CD1c-positive myeloid dendritic cell (primary cell): ENCODE measurements around the gene SSTR3.
"Not testable (repeated sequence)": the region's sequence is repeated elsewhere in the genome, so short reads cannot be mapped to it uniquely, and the experiment has no call there.

Experiments
- DNase-seq: peaks from one replicate; pipeline ENCODE4 v3.0.0-alpha.2; 2016; ENCODE audit errors: extremely low spot score

The SSTR3 gene

DNA sequence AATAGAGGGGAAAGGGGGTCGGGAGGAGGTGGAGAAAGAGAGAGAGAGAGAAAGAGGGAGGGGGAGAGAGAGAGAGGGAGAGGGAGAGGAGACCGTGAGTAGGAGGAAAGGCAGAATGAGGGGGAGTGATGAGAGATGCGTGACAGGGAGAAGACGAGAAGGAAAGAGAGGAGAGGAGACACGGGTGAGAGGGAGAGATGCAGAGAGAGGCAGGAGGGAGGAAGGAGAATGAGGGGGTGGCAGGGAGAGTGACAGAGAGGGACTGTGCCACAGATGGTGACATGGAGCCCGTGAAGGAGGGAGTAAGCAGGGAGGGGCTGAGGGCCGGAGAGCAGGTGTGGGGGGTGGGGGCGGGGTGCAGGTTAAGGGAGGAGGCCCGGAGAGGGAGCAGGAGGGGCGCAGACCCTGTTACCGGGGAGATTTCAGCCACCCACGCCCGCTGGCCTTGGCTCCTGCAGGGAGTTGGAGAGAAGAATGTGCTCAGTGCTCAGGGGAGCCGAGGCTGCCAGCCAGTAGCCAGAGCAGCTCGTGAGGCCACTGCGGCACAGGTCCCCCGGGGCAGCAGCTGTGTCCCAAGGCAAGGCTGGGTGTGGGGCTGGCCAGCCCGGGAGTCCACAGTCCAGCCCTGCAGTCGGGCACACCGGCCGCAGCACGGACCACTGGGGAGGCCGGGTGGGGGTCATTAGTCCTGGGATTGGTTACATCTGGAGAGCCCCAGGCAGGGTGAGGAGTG, at the start of gene SSTR3:
Gene SSTR3, minus strand, starts transcription at position 304 of the 733 bp plus-strand sequence. CDS start 4,674 bp downstream, outside the sequence.
- no peak for DNase-seq

- DNase-seq = peak; percentile 76
Observed at GRCh38 chr22:37260901-37261336, 48.6 kb upstream of the SSTR3 start.

- DNase-seq = no peak
Observed at GRCh38 chr22:37260155-37260795, 48.0 kb upstream of the SSTR3 start.

DNA sequence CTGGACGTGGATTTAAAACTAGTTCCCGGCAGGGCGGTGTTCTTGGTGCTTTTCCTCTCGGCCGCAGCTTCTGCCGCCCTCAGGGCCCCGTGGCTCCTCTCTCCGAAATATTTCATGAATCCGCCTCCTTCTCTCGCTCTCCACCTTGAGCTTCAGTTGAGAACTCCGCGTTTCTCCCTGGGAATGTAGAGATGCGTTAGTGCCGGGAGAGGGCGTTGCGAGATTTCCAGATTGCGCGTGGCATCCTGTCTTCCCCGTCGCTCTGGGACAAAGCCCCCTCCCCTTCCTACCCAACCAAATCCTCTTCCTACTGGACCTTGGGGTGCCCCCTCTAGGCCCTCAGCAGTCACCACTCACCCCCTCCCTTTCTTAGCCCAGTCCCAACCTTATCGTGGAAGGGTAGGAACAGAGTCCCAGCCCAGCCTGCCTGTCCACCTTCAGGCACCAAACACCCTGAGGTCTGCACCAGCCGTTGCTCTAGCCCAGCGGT, 47.3 kb upstream of the SSTR3 start:
- DNase-seq = peak; percentile 52

GRCh38 chr22:37258753-37259401, 46.6 kb upstream of the SSTR3 start:
- no peak for DNase-seq

DNA sequence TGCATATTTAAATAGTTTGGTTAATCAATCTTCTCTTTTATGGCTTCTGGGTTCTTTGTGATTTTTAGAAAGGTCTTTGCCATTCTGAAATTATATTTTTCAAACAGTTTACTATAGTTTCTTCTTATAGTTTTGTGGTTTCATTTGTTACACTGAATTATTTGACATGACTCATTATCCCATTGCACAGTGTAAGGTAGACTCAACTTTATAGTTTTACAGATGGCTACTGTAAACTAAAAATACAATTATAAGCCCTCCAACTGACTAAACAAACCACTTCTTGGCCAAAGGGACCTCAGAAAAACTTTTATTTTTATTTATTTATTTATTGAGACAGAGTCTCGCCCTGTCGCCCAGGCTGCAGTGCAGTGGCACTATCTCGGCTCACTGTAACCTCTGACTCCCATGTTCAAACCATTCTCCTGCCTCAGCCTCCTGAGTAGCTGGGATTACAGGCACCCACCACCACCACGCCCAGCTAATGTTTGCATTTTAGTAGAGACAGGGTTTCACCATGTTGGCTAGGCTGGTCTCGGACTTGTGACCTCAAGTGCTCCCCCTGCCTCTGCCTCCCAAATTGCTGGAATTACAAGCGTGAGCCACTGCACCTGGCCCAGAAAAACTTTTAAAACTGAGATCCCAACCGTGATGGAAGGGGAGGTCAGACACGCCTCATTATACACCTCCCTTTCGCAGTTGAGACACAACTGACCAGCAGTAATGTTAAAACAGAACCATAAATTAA, 45.9 kb upstream of the SSTR3 start:
- DNase-seq = no peak

DNA sequence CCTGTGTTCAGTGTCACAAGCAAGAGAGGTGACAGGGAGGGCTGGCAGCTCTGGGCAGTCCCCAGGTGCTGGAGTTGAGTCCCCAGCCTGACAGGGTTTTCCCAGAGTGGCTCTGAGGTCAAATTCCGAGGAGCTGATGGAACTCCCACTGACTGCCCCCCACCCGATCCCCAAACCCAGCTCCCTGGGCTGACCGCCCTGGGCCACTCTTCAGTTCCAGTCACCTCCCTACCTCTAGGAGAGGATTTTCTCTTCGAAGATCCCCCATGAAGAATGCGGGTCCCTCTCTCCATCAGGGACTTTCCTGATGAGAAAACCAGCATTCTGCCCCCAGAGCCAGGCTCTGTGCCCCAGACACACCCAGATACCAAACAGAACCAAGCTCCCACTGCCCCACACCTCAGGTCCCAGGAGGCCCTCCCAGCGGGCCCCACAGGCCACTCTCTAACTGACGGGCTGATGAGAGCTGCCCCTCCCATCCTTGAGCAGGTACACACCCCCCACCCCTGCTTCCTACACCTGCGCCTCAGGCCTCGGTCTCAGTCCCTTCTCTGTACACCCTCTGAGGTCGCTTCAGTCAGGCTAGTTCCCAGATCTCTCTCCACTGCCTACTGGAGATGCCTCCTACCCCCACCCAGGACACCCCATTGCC, 43.9 kb upstream of the SSTR3 start:
- no peak for DNase-seq

DNA sequence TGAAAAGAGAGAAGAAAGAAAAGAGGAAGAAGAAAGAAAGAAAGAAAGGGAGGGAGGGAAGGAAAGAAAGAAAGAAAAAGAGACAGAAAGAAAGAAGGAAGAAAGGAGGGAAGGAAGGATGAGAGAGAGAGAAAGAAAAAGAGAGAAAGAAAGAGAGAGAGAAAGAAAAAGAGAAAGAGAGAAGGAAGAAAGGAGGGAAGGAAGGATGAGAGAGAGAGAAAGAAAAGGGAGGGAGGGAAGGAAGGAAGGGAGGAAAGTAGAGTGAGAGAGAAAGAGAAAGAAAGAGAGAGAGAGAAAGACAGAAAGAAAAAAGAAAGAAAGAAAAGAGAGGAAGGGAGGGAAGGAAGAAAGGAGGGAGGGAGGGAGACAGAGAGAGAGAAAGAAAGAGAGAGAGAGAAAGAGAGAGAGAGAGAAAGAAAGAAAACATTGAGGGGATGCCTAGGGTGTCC, 43.3 kb upstream of the SSTR3 start:
- no peak for DNase-seq

DNA sequence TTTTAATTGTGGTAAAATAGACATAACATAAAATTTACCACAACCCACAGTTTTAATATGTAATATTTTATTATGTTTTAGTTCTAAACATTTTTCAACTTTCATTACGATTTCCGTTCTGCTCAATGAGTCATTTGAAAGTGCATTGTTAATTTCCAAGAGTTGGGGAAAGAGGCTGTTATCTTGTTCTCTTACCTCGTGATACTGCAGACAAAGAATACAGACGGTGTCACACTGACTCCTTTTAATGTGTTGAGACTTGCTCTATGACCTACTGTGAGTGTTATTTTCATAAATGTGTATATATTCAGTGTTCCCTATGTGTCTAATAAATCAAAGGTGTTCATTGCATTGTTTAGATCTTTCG, 42.6 kb upstream of the SSTR3 start:
- no peak for DNase-seq

GRCh38 chr22:37254209-37254866, 42.1 kb upstream of the SSTR3 start:
- DNase-seq = no peak

DNA sequence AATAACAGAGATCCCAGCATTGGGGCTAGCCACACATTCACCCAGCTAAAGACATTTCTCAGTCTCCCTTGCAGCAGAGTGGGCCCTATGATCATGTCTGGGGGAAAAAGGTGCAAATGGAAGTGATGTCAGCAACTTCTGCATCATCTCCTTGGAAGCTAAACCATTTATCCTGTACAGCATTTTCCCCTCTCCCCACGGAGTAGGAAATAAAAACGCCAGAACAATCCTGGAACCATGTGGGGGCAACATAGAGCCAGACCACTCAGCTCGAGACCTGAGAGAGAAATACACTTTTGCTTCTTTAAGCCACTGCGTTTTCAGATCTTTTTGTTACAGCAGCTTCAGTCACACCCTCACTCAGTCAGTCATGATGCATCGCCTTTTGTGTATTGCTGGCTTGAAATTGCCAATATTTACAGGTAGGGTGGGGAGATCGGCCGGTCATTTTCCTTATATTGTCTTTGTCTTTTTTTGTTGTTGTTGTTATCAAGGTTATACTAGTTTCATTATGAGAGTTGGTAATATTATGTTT, 40.9 kb upstream of the SSTR3 start:
- DNase-seq = no peak

GRCh38 chr22:37251836-37252235, 39.6 kb upstream of the SSTR3 start:
- DNase-seq = not testable (repeated sequence)

GRCh38 chr22:37249986-37250385, 37.7 kb upstream of the SSTR3 start:
- no peak for DNase-seq

- no peak for DNase-seq
Observed at GRCh38 chr22:37248251-37248650, 36.0 kb upstream of the SSTR3 start.

- no peak for DNase-seq
Observed at GRCh38 chr22:37245740-37246139, 33.5 kb upstream of the SSTR3 start.

DNA sequence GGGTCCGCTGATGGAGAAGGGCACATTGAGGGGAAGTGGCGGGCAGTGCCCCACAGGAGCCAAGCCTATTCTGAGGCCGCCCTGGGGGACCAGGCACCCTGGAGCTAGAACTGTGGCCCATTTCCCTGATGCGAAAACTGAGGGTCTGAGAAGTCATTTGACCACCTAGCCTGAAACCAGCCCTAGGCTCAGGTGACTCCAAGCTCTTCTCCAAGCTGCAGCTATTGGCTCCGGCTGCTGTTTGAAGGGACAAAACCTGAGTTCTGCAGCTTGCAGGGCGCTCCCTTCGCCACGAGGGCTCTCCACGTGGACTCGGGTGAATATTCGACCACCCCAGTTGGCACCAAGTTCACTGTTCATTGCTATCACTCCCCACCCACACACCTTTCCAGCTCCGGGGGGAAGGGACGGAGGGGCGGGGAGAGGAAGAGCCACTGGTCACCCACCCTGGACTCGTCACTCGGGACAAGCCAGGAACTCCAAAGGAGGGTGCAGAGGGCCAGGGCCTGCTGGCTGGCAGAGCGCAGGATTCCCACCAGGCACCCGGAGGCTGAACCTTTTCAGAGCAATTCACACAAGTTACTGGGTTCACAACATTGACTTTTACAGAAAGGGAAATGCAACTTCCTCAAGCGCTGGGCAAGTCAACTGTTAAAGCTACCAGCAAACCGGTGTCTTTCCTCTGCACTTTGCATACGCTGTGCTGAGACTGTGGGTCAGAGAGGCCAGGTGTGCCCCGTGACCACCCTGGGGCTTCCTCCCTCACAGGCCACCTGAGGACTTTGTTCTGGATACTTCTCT, 32.8 kb upstream of the SSTR3 start:
- DNase-seq = peak; percentile 59

GRCh38 chr22:37244114-37244921, 32.0 kb upstream of the SSTR3 start, which contains the start of gene RAC2:
RAC2 (minus strand) TSS chr22:37244269; CDS start chr22:37244148, 121 bp downstream.
- DNase-seq = peak; percentile 91

- peak; percentile 39 for DNase-seq
Observed at GRCh38 chr22:37243402-37244113, 31.3 kb upstream of the SSTR3 start.
